Kasumi-1 (cell line): ENCODE data around the gene CCIN.

Source experiments
- DNase-seq, 2 experiments: peaks; one replicate each; lab custom pipeline; 2025; lab: John Stamatoyannopoulos, UW

The CCIN gene

DNA sequence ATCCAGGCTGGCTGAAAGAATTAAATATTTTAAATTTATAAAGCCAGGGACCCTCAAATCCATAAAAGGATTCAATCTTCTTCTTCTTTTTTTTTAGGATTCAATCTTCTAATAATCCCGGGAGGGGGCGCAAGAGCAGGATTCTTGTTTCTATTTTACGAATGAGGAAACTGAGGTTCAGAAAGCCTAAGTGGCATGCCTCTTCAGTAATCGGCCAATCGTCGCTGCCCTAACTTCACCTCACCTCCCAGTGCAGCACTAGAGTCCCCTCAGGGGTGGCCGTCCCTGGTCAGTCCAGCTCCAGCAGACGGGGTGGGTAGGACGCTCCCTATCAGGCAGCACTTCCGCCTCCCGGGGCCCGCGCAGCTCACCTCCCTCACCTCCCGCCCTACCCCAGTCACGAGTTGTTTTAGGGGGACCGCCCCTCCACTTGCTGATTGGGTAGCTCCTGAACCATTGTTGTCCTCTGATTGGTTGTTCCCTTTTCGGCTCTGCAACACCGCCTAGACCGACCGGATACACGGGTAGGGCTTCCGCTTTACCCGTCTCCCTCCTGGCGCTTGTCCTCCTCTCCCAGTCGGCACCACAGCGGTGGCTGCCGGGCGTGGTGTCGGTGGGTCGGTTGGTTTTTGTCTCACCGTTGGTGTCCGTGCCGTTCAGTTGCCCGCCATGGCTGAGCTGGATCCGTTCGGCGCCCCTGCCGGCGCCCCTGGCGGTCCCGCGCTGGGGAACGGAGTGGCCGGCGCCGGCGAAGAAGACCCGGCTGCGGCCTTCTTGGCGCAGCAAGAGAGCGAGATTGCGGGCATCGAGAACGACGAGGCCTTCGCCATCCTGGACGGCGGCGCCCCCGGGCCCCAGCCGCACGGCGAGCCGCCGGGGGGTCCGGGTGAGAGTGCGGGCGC is 21.5 kb downstream of the CCIN start, which contains the start of gene CLTA:
CLTA (plus strand) TSS at position 534 of the 902 bp plus-strand sequence; CDS start at position 670, 136 bp downstream.
- peak; percentile 99 for DNase-seq

DNA sequence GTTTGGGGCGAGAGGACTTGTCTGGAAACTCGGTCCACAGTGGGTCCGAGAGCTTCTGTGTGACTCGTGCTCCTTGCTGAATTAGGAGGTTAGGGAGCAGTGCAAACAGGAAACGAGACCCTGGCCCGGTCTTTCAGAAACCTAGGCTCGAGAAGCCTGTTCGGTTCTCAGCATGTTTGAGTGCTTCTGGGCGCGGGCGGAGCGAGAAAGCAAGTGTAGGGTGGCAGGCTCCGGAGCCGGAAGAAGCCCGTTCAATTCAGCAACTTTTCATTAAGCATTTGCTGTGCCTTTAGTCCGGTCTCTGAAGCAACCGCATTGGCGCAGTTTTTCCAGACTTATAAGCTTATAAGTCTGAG is 22.1 kb downstream of the CCIN start:
- DNase-seq: peak; percentile 24 to 31

DNA sequence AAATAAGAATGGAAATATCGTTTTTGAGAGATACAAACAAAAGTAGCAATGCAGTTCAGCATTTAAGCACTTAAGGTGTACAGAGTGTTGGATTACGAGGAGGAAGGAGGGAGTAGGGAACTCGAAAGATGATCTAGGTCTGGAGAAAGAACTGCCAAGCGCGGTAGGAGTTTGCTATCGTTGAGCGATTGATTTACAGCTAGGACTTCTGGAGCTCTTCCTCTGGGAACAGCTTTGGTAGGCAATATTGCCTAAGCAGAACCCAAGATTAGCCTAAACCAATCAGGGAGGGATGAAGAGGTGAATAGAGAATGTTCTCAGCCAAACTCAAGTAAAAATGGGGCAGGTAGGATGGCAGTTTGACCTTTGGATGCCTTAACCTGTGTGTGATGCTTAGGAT is 22.5 kb downstream of the CCIN start:
- peak; percentile 21 to 24 for DNase-seq

DNA sequence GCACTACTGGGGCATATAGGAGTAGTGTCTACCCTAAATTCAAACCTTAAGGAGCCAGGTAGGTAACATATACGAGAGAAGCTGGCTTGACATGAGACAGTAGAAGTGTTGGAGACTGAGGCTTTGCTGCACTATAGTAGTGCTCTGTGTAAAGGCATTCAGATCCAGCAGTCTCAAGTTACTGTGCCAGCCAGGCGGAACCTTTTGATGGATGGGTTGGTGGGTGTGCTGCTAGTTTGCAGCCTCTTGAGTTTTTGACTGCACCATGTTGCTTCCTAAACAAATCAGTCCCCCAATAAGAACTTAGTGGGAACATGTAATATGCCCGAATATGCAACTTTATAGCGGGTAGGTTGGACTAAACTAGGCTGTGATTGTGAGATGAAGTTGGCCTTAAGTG is 23.0 kb downstream of the CCIN start:
- no peak for DNase-seq

DNA sequence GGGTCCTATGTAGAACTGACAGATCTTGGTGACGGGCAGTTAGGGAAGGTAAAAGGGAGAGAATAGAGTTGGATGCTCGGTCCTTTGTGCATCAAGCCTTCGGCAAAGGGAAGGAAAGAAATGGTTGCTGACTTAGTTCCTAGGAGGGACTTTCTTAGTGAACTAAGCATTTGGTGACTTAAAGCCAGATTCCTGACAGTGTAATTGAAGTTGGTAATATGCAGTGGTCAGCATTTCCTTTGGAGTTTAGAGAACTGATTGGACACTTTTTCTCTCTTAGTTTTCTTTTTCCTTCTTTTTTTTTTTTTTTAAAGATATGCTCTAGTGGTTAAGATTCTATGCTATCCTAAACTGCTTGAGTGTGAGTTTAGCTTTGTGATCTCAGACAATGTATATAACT is 23.8 kb downstream of the CCIN start:
- no peak for DNase-seq

DNA sequence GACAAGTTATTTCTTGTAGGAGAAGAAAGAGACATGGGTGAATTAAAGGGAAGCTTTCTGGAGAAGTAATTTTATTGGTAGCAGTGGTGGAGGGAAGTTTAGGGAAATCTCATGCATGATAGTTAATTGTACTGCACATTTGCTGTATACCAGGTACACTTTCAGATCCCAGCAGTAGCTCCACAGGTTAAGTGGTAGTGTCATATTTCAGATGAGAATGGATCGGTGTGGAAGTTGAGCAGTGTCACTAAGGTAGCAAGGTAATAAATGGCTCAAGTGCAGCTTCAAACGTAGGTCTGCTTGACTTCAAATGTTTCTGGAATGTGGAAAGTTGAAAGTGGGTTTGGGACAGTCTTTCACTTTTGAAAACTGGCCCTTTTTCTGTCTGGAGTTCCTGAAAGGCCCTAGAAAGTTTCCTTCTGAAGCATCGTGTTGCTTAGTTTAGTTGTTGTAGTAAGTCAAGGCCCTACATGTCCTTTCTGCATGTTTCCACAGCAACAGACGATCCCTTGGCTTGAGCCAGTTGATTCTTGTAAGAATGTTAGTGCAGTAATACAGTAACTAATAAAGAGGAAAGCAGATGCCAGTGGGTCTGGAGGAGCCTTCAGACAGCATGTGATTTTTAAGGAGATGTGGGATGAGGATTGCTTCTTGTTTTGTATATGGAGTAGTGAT is 25.3 kb downstream of the CCIN start:
- no peak for DNase-seq

DNA sequence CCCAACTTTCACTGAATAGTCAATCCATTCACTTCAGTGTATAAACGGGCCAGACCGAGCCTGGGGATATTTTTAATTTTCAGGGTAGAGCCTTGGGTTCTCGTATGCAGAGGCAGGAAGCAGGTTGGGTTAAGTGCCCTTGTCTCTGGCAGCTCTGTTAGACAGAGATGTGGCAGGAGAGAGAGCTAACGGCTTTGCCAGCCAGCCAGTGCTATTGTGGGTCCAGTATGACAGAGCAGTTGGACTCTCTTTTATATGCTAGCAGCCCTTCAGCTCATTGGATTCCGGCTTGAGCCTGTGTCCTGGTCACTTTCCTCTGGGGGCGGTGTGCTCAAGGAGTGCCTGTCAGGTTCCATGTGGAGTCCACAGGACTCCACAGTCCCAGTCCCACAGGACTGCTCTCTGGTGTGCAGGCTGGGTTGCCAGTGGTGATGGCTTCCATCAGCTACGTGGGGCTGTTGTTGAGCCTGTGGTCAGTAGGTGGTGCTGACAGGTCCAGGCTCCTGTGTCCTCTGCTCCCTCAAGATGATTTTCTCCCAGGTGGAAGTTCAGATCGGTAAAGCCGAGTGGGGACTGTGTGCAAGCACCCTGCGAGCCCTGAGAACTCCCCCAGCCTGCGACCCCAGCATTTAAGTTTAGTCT is 35.8 kb downstream of the CCIN start:
- no peak for DNase-seq

DNA sequence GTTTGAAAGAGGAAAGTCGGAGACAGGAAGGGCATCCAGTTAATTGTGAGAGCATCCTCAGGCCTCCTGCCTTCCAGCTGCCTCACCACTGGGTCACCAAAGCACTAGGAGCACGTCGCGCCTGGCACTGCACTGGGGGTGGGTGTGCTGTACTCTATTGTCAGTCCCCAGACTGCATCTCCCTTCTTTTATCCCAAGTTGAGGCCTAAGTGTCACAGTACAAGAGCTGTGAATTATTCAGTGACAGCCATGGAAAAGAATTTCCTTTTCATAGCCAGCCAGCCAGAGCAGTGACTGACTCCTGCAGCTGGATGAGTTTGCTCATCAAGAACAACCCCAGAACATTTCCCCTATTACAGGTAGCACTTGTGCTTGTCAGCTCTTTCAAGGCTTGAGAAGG is 37.8 kb downstream of the CCIN start:
- no peak for DNase-seq

DNA sequence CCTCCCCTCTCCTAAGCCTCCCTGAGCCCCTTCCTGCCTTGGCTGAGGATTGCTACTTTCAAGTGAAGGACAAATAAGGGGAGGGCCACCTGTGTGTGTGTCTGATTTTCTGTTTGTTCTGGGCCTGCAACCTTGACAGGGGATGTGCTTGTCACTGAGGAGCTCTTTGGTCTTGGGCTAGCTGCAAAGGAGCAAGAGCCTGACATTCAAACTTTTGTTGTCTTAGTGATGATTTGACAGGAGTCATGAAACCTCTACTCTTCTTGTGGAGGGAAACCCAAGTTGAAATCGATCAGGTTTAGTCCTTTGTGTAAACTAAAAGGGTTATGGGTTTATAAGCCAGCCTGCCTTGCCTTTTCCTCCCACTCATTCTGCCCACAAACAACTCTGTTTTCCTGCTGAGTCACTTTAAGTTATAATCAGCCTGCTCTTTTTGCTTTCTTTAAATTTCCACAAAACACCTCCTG is 38.4 kb downstream of the CCIN start:
- no peak for DNase-seq

DNA sequence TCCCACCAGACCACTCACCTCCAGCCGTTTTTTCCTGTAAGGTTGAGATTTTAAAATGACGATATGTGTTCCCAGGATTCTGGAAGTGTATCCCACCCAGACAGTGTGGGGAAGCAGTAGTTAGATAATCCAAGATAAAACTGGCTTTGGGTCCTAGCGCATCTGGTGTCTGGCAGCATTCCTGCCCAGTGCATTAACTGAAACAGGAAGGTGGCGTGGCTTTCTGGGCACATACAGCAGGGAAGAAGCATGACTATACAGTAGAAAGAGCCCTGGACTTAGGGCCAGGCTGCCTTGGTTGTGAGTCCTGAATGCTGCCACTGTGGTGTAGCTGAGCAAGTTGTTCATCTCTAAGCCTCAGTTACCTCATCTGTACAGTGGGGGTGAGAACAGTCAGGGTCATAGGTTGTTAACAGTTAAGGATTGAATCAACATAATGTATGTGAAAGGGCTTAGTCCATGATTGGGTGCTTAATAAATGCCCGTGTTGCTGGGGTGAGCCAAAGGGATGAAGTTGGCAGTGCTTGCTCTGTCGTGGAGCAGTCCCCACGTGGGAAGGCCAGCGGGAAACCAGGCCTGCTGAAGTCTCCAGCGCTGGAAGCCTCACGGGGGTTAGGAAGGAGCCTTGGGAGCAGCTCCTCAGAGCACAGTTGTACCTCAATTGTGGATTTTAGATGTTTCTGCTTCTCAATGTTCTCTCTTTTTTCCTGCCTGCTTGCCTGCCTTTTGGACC is 39.5 kb downstream of the CCIN start:
- DNase-seq: no peak

DNA sequence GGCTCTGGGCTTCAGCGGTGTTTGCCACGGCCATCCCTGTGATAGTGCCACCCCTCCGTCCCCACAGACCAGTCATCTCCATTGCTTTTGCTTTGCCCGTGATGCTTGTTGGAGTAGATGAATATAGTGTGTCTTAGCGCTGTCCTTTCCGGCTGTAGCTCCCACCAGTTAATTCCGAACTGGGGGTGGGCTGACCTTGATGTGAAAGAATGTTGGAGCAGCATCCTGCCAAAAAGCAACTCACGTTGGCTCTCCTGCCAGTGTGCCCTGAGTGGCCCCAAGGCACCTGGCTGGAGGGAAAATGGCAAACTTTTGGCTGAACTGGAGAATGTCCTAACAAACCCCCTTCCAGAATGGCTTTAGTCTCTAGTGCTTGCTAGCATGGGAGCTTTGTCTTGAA is 41.5 kb downstream of the CCIN start:
- DNase-seq: no peak

DNA sequence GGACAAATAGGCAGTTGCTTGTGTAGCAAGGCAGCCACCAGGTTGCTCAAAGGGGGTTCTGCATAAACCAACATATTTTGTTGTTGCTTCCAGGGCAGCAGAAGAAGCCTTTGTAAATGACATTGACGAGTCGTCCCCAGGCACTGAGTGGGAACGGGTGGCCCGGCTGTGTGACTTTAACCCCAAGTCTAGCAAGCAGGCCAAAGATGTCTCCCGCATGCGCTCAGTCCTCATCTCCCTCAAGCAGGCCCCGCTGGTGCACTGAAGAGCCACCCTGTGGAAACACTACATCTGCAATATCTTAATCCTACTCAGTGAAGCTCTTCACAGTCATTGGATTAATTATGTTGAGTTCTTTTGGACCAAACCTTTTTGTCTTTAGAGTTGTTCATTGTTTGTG is 42.3 kb downstream of the CCIN start:
- no peak for DNase-seq

DNA sequence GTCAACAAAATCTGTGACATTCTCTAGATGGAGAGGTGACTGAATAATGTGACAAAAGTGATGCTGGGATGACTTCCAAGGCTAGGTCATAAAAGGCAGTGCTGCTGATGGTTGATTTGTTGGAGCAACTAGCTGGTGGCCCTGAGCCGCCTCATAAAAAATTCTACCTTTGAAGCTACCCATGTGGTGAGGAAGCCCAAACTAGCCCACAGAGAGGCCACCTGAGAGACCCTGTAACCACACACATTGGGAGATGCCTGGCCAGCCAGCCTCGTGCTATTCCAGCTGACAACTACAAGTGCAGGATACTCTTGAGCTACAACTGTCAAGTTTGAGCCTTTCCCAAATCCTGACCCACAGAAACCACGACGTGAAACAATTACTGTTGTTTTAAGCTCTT is 44.2 kb downstream of the CCIN start:
- DNase-seq: no peak

DNA sequence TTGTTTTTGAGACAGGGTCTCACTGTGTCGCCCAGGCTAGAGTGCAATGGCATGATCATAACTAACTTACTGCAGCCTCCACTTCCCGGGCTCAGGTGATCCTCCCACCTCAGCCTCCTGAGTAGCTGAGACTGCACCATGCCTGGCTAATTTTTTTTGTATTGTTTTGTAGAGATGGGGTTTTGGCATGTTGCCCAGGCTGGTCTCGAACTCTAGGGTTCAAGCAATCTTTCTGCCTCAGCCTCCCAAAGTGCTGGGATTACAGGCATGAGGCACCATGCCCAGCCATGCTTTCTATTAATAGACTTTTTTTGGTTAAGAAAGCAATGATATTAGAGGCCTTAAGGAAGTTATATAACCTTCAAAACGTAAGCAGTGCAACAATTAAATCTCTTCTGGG is 44.8 kb downstream of the CCIN start:
- DNase-seq: no peak

DNA sequence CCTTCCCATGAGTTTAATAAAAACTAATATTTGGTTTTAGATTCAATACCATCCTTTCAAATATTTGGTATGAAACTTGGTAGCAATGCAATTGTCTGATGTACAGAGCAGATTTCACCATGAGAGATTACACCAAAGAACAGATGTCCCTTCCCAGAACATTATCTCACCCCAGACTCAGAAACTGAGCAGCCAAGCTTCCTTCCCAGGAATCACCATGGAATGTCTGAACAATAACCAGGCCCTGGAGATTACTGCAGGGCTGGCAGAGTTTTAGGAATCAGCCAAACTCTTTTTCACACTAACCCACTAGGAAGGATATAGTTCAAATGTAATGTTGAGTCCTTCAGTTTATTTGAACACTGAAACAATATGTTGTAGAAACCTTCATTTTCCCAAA is 45.4 kb downstream of the CCIN start:
- DNase-seq: no peak

DNA sequence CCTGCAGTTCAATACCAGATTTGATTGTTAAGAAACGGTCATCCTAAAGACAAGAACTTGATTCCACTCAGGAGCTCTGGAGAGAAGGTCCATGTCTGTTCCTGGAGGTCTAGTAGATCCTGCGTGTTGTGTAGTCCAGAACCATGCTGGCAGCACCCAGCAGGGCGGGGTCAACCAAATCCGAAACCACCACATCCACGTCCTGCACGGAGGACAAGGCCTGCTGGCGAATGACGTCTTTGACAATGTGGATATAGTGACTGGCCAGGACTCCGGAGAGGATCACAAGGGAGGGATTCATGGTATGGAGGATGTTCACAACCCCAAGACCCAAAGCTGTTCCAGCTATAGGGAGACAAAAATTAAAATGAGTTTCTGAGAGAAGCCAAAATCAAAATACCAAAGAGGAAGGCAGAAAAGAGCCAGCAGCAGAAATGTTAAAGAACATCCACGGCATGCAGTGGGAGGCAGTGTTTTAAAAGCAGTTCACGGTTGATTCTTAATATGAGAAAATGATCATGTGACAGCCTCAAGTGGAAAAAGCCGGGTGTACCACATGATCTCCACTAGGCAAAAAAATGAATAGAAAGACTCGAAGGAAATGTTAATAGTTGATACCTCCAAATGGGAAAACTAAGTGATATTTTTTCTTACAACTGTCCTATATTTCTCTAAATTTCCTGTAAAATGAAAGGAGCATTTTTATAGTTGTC is 48.2 kb downstream of the CCIN start:
- no peak for DNase-seq

DNA sequence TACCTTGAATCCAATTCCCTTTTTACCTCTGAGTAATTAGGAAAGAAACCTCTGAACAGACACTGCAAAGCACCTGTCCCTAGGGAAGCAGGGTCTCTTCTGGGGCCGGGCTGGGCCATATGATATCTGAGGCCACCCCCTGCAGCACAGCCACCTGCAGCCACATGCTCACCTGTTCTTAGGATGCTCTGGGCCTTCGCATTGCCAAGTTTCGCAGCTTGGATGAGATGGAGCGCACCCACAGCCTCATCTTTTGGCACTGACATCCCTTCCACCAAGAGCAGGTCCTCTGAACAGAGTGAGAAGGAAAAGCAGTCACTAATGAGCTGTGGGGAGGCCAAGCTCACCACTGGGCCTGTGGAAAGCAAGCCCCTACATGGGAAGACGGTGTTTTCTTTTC is 48.8 kb downstream of the CCIN start:
- DNase-seq: no peak

DNA sequence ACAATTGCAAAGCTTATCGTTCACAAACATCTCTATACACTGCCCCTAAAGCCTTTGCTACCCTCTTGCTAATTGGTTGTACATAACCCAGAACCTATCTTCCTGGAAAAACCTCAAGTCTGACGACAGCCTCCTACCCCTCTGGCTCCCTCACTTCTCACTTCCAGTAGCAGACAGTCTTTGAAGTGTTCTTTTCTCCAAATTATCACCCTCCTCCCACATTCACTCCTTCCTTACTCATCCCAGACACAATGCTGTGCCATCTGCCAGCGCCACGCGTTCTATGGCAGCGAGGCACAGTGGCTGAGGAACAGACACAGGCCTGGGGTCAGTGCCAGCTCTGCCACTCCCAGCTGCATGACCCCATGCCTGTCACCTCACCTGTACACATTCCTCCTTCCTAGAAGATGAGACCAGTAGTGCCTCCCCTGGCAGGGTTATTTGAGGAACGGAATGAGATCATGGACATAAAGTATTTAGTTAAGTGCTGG is 49.3 kb downstream of the CCIN start:
- DNase-seq: no peak
